Mesenteric fat pad (tissue), 1 donor: ENCODE measurements around the gene NTN1. TPM values are rescaled to one million over a fixed set of nuclear protein-coding genes. Genes with fewer than 3 reads are reported as not detected.
"Not testable (repeated sequence)": the region's sequence is repeated elsewhere in the genome, so short reads cannot be mapped to it uniquely, and the experiment has no call there.

Experiments
- DNase-seq: peaks from one replicate; pipeline ENCODE4 v3.0.0-alpha.2; 2020; ENCODE audit warnings: low spot score
- total RNA-seq: library from RNA; stranded (reverse); fragmentation: NEBNext Ultra II Directional; extraction: Animal tissue kit (Norgen Biotek cat#: 25700); gene quantifications from one replicate; pipeline ENCODE4 v1.2.1, GENCODE V29; 2021
- donor health status: DM: yes; HTN: yes; CAD: no.

The NTN1 gene
- total RNA-seq, 1 donor from 2014 or later: 3.1 TPM

- DNase-seq: not testable (repeated sequence)
These were observed 130.4 kb downstream of the NTN1 start for GRCh38 chr17:9151740-9152139.

GRCh38 chr17:9158544-9159452, 137.5 kb downstream of the NTN1 start:
- DNase-seq: no peak

GRCh38 chr17:9162275-9162985, 141.1 kb downstream of the NTN1 start:
- DNase-seq: no peak

GRCh38 chr17:9166788-9167187, 145.5 kb downstream of the NTN1 start:
- DNase-seq: no peak

- no peak for DNase-seq
These were observed 146.1 kb downstream of the NTN1 start for GRCh38 chr17:9167379-9167778.

GRCh38 chr17:9169116-9169515, 147.8 kb downstream of the NTN1 start:
- no peak for DNase-seq

- DNase-seq: no peak
These were observed 149.0 kb downstream of the NTN1 start for GRCh38 chr17:9170336-9170735.

GRCh38 chr17:9170853-9171252, 149.5 kb downstream of the NTN1 start:
- no peak for DNase-seq

GRCh38 chr17:9173386-9173983, 152.2 kb downstream of the NTN1 start:
- no peak for DNase-seq

- DNase-seq: no peak
These were observed 153.0 kb downstream of the NTN1 start for GRCh38 chr17:9174312-9174711.

- DNase-seq: no peak
These were observed 153.7 kb downstream of the NTN1 start for GRCh38 chr17:9174779-9175574.

GRCh38 chr17:9175700-9176467, 154.6 kb downstream of the NTN1 start:
- DNase-seq: no peak

GRCh38 chr17:9177212-9177611, 155.9 kb downstream of the NTN1 start:
- no peak for DNase-seq

GRCh38 chr17:9178319-9178718, 157.0 kb downstream of the NTN1 start:
- no peak for DNase-seq

GRCh38 chr17:9179602-9180001, 158.3 kb downstream of the NTN1 start:
- DNase-seq: no peak

- DNase-seq: no peak
These were observed 160.3 kb downstream of the NTN1 start for GRCh38 chr17:9181640-9182039.

- no peak for DNase-seq
These were observed 162.0 kb downstream of the NTN1 start for GRCh38 chr17:9183306-9183705.

GRCh38 chr17:9185142-9185541, 163.8 kb downstream of the NTN1 start:
- DNase-seq: no peak

- no peak for DNase-seq
These were observed 164.5 kb downstream of the NTN1 start for GRCh38 chr17:9185688-9186284.

- DNase-seq: no peak
These were observed 166.5 kb downstream of the NTN1 start for GRCh38 chr17:9187828-9188227.
